Testis (tissue), 3 donors: ENCODE data around the gene ZNF311. TPM values are rescaled to one million over a fixed set of nuclear protein-coding genes. Genes with fewer than 3 reads are reported as not detected.
"Not testable (repeated sequence)": the region's sequence is repeated elsewhere in the genome, so short reads cannot be mapped to it uniquely, and the experiment has no call there.

ENCODE experiments used
- DNase-seq: peaks from one replicate; pipeline ENCODE4 v3.0.0-alpha.2; 2019
- H3K27ac ChIP-seq, 2 donors: fragments of 200-600 bp; sonication (generic); one replicate each; pipeline ENCODE4 v1.5.1; 2019
- H3K27me3 ChIP-seq: fragments of 200-600 bp; sonication (generic); one replicate; pipeline ENCODE4 v1.5.1; 2019
- H3K36me3 ChIP-seq: fragments of 200-600 bp; sonication (generic); one replicate; pipeline ENCODE4 v1.5.1; 2017; ENCODE audit warnings: low read depth; ENCODE audit errors: missing control alignments
- H3K4me1 ChIP-seq: fragments of 200-600 bp; sonication (generic); one replicate; pipeline ENCODE4 v1.5.1; 2019
- H3K4me3 ChIP-seq, 2 donors: fragments of 200-600 bp; sonication (generic); one replicate each; pipeline ENCODE4 v1.5.1; 2017 to 2019
- H3K9me3 ChIP-seq: fragments of 200-600 bp; sonication (generic); one replicate; pipeline ENCODE4 v1.5.1; 2017
- POLR2A ChIP-seq: fragments of 450-650 bp; IDR thresholded peaks from one replicate; pipeline ENCODE4 v1.6.1; 2017; ENCODE audit warnings: antibody characterized with exemption, mild to moderate bottlenecking, moderate library complexity
- WGBS, 2 donors: methylation state at CpG; one replicate each; pipeline ENCODE4 v1.1.5; 2018; 5-methylcytosine and 5-hydroxymethylcytosine counted together
- intact Hi-C: fragments of 100-400 bp; cut with DNase I; formaldehyde crosslinking; loops from one replicate; pipeline ENCODE4 v1.15.1; 2023; ENCODE audit warnings: low total_unique reads
- polyA plus RNA-seq: library from polyadenylated mRNA; stranded (reverse); fragments of 350-450 nt; fragmentation: Illumina TruSeq; extraction: RNeasy Lipid Tissue Mini Kit (QIAGEN cat#74804); gene quantifications from one replicate; pipeline ENCODE4 v1.2.3, GENCODE V29; 2014; ENCODE audit warnings: low read depth, low replicate concordance; ENCODE audit not compliant: insufficient read depth
- total RNA-seq, 2 donors: library from RNA; depleted of rRNA; stranded (reverse); fragments of >200 nt; gene quantifications; one replicate each; pipeline ENCODE4 v1.2.3, GENCODE V29; 2016
- TF ChIP-seq, protein P1 (sequence below), 3 experiments: fragments of 450-650 bp in 2 of 3; fragments of 200-600 bp in 1 of 3; sonication (generic) in 1 of 3; IDR thresholded peaks; one replicate each; pipeline ENCODE4 v1.5.1; 2016 to 2019; ENCODE audit warnings: antibody characterized with exemption in 3 of 3, mild to moderate bottlenecking in 2 of 3, moderate library complexity in 1 of 3

The ZNF311 gene
- total and polyA plus RNA-seq, 3 donors from 2014 or later: 3.5 to 5.8 (median 5.0) TPM

DNA sequence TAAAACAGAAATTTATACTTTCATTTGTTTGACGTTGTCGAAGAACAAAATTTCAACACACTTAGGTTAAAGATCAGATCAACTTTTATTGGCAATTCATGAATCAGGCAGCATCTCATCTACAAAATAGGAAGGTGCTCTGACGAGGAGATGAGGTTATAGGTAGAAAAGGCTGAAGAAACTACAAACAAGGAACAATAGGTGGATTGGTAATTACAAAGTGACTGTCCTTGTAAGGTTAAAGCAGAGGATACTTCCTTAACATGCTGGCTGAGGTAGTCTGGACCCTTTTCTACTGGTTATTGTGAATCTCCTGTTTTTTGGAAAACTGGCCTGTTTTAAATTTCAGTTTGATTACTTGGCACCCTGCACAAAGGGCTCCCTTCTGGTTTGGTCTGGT is 48.8 kb downstream of the ZNF311 start:
- DNase-seq: no peak
- H3K27me3 ChIP-seq: no peaks in the 10 kb centered on the region
- H3K4me1 ChIP-seq: no peaks in the 10 kb centered on the region
- H3K9me3 ChIP-seq: no peaks in the 10 kb centered on the region
- TF ChIP-seq POLR2A: no peak
- TF ChIP-seq, protein P1, sequence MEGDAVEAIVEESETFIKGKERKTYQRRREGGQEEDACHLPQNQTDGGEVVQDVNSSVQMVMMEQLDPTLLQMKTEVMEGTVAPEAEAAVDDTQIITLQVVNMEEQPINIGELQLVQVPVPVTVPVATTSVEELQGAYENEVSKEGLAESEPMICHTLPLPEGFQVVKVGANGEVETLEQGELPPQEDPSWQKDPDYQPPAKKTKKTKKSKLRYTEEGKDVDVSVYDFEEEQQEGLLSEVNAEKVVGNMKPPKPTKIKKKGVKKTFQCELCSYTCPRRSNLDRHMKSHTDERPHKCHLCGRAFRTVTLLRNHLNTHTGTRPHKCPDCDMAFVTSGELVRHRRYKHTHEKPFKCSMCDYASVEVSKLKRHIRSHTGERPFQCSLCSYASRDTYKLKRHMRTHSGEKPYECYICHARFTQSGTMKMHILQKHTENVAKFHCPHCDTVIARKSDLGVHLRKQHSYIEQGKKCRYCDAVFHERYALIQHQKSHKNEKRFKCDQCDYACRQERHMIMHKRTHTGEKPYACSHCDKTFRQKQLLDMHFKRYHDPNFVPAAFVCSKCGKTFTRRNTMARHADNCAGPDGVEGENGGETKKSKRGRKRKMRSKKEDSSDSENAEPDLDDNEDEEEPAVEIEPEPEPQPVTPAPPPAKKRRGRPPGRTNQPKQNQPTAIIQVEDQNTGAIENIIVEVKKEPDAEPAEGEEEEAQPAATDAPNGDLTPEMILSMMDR (IDR thresholded peaks at IDR 0.05): no peak
- no peak overlapping the region for H3K4me3 ChIP-seq
- intact Hi-C loops: no loop called here
- H3K27ac ChIP-seq: no peak overlapping the region
- 87 to 88% methylated on average over 3 of the region's 3 CpGs for WGBS, 2 donors
- H3K36me3 ChIP-seq: no peaks in the 10 kb centered on the region

DNA sequence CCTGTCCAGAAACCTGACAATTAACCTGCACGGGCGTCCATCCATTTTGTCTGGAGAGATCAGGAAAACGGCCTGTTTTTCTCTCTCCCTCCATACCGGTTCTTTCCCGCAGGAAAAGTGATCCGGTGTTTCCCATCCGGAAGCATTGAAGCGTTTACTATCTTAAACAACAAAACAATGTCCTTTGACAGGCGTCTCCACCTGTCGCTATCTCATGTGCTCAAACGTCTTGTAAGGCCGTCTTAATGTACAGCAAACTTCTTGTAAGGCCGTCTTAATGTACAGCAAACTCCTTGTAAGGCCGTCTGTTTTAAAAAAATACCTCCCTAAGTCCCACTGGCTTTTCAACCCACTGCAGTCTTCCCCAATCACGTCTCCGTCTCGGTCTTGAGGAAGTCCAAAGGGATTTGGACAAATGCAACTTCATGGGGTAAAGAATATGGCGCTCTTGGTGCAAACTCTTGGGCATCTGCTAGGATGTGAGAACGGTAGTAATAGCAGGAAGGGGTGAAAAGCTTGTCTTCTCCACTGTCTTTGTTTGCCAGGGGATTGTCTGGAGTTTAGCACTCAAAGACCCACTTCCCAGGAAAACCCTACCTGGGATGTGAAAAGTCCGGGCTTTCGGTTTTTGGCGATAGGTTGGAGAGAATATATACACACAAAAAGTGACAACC is 51.4 kb downstream of the ZNF311 start:
- TF ChIP-seq POLR2A: no peak
- TF ChIP-seq, protein P1 (IDR thresholded peaks at IDR 0.05): no peak
- Histone ChIP-seq H3K36me3 (no peaks in the 10 kb centered on the region), H3K4me1 (no peaks in the 10 kb centered on the region), H3K9me3 (no peaks in the 10 kb centered on the region), H3K4me3 (peak overlapping the region; percentile 25 to 40), H3K27me3 (no peaks in the 10 kb centered on the region), H3K27ac (no peak overlapping the region)
- WGBS, 2 donors: 2 to 4% methylated on average over 21 to 22 of the region's 22 CpGs
- intact Hi-C loops: no loop called here
- DNase-seq: no peak

DNA sequence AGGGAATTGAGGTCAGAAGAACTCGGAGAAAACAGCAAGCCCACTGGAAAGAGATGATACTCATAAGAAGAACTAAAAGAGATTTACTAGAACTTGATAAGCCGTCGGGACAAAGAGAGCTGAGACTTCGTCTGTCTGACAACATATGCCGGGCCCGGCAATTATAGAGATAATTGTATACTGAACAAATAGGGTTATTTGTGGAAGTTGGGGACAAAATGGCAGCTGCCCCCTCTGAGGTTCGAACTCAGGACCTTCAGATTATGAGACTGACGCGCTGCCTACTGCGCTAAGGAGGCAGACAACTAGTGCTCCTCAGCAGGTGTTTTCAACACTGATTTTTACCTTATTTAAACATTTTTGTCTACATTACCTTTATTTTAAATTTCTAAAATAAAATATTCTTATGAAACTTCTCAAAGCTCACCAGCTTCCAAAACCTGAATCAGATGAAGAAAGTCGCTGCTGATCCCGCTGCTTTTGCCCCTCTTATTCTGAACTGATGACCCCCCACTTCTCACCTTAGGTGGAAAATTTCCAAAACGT is 52.0 kb downstream of the ZNF311 start:
- Histone ChIP-seq H3K4me3 (peak overlapping the region; percentile 25 to 40), H3K36me3 (no peaks in the 10 kb centered on the region), H3K27me3 (no peaks in the 10 kb centered on the region), H3K4me1 (no peaks in the 10 kb centered on the region), H3K27ac (no peak overlapping the region), H3K9me3 (no peaks in the 10 kb centered on the region)
- no peak for TF ChIP-seq POLR2A
- TF ChIP-seq, protein P1 (IDR thresholded peaks at IDR 0.05): no peak
- no peak for DNase-seq
- intact Hi-C loops: no loop called here
- 7 to 9% methylated on average over 13 of the region's 13 CpGs for WGBS, 2 donors

DNA sequence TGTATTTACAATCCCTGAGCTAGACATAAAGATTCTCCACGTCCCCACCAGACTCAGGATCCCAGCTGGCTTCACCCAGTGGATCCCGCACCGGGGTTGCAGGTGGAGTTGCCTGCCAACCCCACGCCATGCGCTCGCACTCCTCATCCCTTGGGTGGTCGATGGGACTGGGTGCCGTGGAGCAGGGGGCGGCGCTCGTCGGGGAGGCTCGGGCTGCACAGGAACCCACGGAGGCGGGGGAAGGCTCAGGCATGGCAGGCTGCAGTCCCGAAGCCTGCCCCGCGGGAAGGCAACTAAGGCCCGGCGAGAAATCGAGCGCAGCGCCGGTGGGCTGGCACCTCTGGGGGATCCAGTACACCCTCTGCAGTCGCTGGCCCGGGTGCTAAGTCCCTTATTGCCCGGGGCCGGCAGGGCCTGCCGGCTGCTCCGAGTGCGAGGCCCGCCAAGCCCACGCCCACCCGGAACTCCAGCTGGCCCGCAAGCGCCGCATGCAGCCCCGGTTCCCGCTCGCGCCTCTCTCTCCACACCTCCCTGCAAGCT is 55.4 kb downstream of the ZNF311 start:
- 69 to 96% methylated on average over 11 to 41 of the region's 41 CpGs for WGBS, 2 donors
- intact Hi-C loops: not testable (repeated sequence)

DNA sequence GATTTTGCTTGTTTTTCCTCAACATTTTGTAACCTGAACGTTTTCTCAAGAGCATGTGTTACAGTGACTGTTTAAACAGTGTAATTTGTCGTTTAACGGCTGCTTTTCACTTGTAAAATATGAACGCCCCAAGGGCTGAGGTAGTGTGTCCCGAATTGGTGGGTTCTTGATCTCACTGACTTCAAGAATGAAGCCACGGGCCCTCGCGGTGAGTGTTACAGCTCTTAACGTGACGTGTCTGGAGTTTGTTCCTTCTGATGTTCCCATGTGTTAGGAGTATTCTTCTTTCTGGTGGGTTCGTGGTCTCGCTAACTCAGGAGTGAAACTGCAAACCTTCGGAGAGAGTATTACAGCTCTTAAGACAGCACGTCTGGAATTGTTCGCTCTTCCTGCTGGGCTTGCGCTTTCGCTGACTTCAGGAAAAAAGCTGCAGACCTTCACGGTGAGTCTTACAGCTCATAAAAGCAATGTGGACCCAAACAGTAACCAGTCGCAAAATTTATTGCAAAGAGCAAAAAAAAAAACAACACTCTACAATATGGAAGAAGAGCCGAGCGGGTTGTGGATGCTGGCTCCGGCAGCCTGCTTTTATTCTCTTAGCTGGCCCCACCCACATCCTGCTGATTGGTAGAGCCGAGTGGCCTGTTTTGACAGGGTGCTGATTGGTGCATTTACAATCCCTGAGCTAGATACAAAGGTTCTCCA is 56.2 kb downstream of the ZNF311 start:
- TF ChIP-seq POLR2A: no peak
- TF ChIP-seq, protein P1 (IDR thresholded peaks at IDR 0.05): no peak
- Histone ChIP-seq H3K36me3 (no peaks in the 10 kb centered on the region), H3K4me1 (peaks cover 2% of the 10 kb centered on the region), H3K27ac (no peak overlapping the region), H3K4me3 (peak overlapping the region in 1 of 2 donors; percentile 50), H3K27me3 (no peaks in the 10 kb centered on the region), H3K9me3 (no peaks in the 10 kb centered on the region)
- 62 to 70% methylated on average over 23 of the region's 23 CpGs for WGBS, 2 donors
- intact Hi-C loops: no loop called here
- DNase-seq: peak; percentile 52

More for the DNA sequence above, 55.4 kb downstream of the ZNF311 start:
- not testable (repeated sequence) for H3K9me3 ChIP-seq, H3K27me3 ChIP-seq, H3K36me3 ChIP-seq, DNase-seq, H3K4me1 ChIP-seq, H3K27ac ChIP-seq
- H3K4me3 ChIP-seq: peak overlapping the region; percentile 21 to 50
